Colonic mucosa (tissue), 4 donors: ENCODE data around the gene FCMR. TPM values are rescaled to one million over a fixed set of nuclear protein-coding genes. Genes with fewer than 3 reads are reported as not detected.
A peak's percentile ranks its signal among the peaks of the same experiment; 100 is the strongest.

ENCODE experiments used
- DNase-seq: peaks from one replicate; pipeline ENCODE4 v3.0.0-alpha.2; 2020
- H3K27ac ChIP-seq: fragments of 200-600 bp; one replicate; pipeline ENCODE4 v1.8.0; 2021
- H3K27me3 ChIP-seq: fragments of 200-600 bp; one replicate; pipeline ENCODE4 v1.8.0; 2021
- H3K36me3 ChIP-seq: fragments of 200-600 bp; one replicate; pipeline ENCODE4 v1.8.0; 2021
- H3K4me1 ChIP-seq: fragments of 200-600 bp; one replicate; pipeline ENCODE4 v1.8.0; 2021; ENCODE audit warnings: mild to moderate bottlenecking
- H3K4me3 ChIP-seq: fragments of 200-600 bp; one replicate; pipeline ENCODE4 v1.8.0; 2021
- H3K9ac ChIP-seq, 2 donors: one replicate each; pipeline ENCODE4 v1.7.0; 2013; ENCODE audit warnings: control low read depth in 2 of 2, low read depth in 2 of 2, low read length in 2 of 2
- H3K9me3 ChIP-seq: fragments of 200-600 bp; one replicate; pipeline ENCODE4 v1.8.0; 2021
- CTCF ChIP-seq: fragments of 200-600 bp; IDR thresholded peaks from one replicate; pipeline ENCODE4 v1.8.0; 2022; ENCODE audit warnings: antibody characterized with exemption, mild to moderate bottlenecking
- intact Hi-C: fragments of 100-400 bp; cut with DNase I; formaldehyde crosslinking; loops from one replicate; pipeline ENCODE4 v1.14.1; 2022
- total RNA-seq, 2 donors: library from RNA; stranded (reverse); fragmentation: NEBNext Ultra II Directional in 1 of 2; extraction: Animal tissue kit (Norgen Biotek cat#: 25700) in 1 of 2; gene quantifications; one replicate each; pipeline ENCODE4 v1.2.1, GENCODE V29; 2021
- donor health status: healthy.
- donor health status: DM: no; HTN: no; CAD: no.
- donor health status: DM: no; HTN: no; CAD: no.

Gene FCMR
- total RNA-seq, 2 donors from 2014 or later: 2.3 to 2.7 TPM

- H3K4me1 ChIP-seq: peaks cover 12% of the 10 kb centered on the region
- no peak overlapping the region for H3K4me3 ChIP-seq
- H3K9me3 ChIP-seq: no peaks in the 10 kb centered on the region
- peak overlapping the region; percentile 96 for H3K27ac ChIP-seq
- no peak for DNase-seq
- intact Hi-C loops: no loop called here
- no peaks in the 10 kb centered on the region for H3K27me3 ChIP-seq
- H3K36me3 ChIP-seq: no peaks in the 10 kb centered on the region
- no peak for TF ChIP-seq CTCF
- H3K9ac ChIP-seq: peak overlapping the region; percentile 17 to 70
These were observed 31.9 kb upstream of the FCMR start for GRCh38 chr1:206953626-206954025.

- Histone ChIP-seq H3K9ac (peak overlapping the region in 1 of 2 donors; percentile 70), H3K27me3 (no peaks in the 10 kb centered on the region), H3K36me3 (no peaks in the 10 kb centered on the region), H3K27ac (peak overlapping the region; percentile 96), H3K4me3 (no peak overlapping the region), H3K4me1 (peaks cover 12% of the 10 kb centered on the region), H3K9me3 (no peaks in the 10 kb centered on the region)
- DNase-seq: peak; percentile 93
- TF ChIP-seq CTCF: no peak
- intact Hi-C loops: no loop called here
These were observed 31.4 kb upstream of the FCMR start for GRCh38 chr1:206953126-206953525.

- H3K9ac ChIP-seq: peak overlapping the region; percentile 29 to 87
- H3K27ac ChIP-seq: peak overlapping the region; percentile 96
- intact Hi-C loops: no loop called here
- H3K4me3 ChIP-seq: no peak overlapping the region
- H3K36me3 ChIP-seq: no peaks in the 10 kb centered on the region
- no peak for TF ChIP-seq CTCF
- H3K9me3 ChIP-seq: no peaks in the 10 kb centered on the region
- H3K27me3 ChIP-seq: no peaks in the 10 kb centered on the region
- DNase-seq: no peak
- peaks cover 12% of the 10 kb centered on the region for H3K4me1 ChIP-seq
These were observed 30.4 kb upstream of the FCMR start for GRCh38 chr1:206952171-206952570.

GRCh38 chr1:206951318-206952100 lies 29.8 kb upstream of the FCMR start:
- Histone ChIP-seq H3K36me3 (no peaks in the 10 kb centered on the region), H3K9ac (peak overlapping the region; percentile 29 to 87), H3K4me3 (no peak overlapping the region), H3K4me1 (peaks cover 12% of the 10 kb centered on the region), H3K27me3 (no peaks in the 10 kb centered on the region), H3K9me3 (no peaks in the 10 kb centered on the region), H3K27ac (peak overlapping the region; percentile 96)
- peak; percentile 80 for DNase-seq
- intact Hi-C loops: no loop called here
- no peak for TF ChIP-seq CTCF

GRCh38 chr1:206949641-206950040 lies 27.9 kb upstream of the FCMR start:
- TF ChIP-seq CTCF: no peak
- Histone ChIP-seq H3K9me3 (no peaks in the 10 kb centered on the region), H3K27ac (no peak overlapping the region), H3K27me3 (no peaks in the 10 kb centered on the region), H3K4me1 (peaks cover 9% of the 10 kb centered on the region), H3K9ac (no peak overlapping the region), H3K36me3 (no peaks in the 10 kb centered on the region), H3K4me3 (no peak overlapping the region)
- intact Hi-C loops: no loop called here
- DNase-seq: no peak
